Ishikawa (cell line): ENCODE results near the gene ACSS2.

Experiments
- CEBPB ChIP-seq: IDR thresholded peaks from 2 replicates; pipeline ENCODE4 v1.6.1; 2012
- CREB1 ChIP-seq: IDR thresholded peaks from 2 replicates; pipeline ENCODE4 v1.6.1; 2012; ENCODE audit warnings: low read depth
- FOXM1 ChIP-seq: IDR thresholded peaks from 2 replicates; pipeline ENCODE4 v1.6.1; 2012; ENCODE audit warnings: low read depth, borderline replicate concordance
- NFIC ChIP-seq: IDR thresholded peaks from 2 replicates; pipeline ENCODE4 v1.6.1; 2012
- TAF1 ChIP-seq: IDR thresholded peaks from 2 replicates; pipeline ENCODE4 v1.6.1; 2012; ENCODE audit warnings: low read depth, mild to moderate bottlenecking
- TCF12 ChIP-seq: IDR thresholded peaks from 2 replicates; pipeline ENCODE4 v1.6.1; 2012; ENCODE audit warnings: low read depth
- TEAD4 ChIP-seq: IDR thresholded peaks from 2 replicates; pipeline ENCODE4 v1.6.1; 2012
- ZBTB7A ChIP-seq: IDR thresholded peaks from 2 replicates; pipeline ENCODE4 v1.6.1; 2012; ENCODE audit warnings: low read depth
- TF ChIP-seq, protein P1 (sequence below): IDR thresholded peaks from 2 replicates; pipeline ENCODE4 v1.6.1; 2012; ENCODE audit warnings: low read depth, mild to moderate bottlenecking
- TF ChIP-seq, protein P2 (sequence below): IDR thresholded peaks from 2 replicates; pipeline ENCODE4 v1.6.1; 2012

GRCh38 chr20:34951252-34951651 lies 74.8 kb downstream of the ACSS2 start:
- TF ChIP-seq, protein P1, sequence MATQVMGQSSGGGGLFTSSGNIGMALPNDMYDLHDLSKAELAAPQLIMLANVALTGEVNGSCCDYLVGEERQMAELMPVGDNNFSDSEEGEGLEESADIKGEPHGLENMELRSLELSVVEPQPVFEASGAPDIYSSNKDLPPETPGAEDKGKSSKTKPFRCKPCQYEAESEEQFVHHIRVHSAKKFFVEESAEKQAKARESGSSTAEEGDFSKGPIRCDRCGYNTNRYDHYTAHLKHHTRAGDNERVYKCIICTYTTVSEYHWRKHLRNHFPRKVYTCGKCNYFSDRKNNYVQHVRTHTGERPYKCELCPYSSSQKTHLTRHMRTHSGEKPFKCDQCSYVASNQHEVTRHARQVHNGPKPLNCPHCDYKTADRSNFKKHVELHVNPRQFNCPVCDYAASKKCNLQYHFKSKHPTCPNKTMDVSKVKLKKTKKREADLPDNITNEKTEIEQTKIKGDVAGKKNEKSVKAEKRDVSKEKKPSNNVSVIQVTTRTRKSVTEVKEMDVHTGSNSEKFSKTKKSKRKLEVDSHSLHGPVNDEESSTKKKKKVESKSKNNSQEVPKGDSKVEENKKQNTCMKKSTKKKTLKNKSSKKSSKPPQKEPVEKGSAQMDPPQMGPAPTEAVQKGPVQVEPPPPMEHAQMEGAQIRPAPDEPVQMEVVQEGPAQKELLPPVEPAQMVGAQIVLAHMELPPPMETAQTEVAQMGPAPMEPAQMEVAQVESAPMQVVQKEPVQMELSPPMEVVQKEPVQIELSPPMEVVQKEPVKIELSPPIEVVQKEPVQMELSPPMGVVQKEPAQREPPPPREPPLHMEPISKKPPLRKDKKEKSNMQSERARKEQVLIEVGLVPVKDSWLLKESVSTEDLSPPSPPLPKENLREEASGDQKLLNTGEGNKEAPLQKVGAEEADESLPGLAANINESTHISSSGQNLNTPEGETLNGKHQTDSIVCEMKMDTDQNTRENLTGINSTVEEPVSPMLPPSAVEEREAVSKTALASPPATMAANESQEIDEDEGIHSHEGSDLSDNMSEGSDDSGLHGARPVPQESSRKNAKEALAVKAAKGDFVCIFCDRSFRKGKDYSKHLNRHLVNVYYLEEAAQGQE, result no peak
- TF ChIP-seq NFIC, result no peak
- TF ChIP-seq TEAD4, result no peak
- TF ChIP-seq TAF1, result no peak
- TF ChIP-seq, protein P2, sequence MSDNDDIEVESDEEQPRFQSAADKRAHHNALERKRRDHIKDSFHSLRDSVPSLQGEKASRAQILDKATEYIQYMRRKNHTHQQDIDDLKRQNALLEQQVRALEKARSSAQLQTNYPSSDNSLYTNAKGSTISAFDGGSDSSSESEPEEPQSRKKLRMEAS, result no peak
- TF ChIP-seq ZBTB7A, result no peak
- no peak for TF ChIP-seq TCF12
- no peak for TF ChIP-seq CEBPB
- TF ChIP-seq CREB1, result no peak
- no peak for TF ChIP-seq FOXM1
